Measurements from ENCODE around the gene TTC24.

DNA sequence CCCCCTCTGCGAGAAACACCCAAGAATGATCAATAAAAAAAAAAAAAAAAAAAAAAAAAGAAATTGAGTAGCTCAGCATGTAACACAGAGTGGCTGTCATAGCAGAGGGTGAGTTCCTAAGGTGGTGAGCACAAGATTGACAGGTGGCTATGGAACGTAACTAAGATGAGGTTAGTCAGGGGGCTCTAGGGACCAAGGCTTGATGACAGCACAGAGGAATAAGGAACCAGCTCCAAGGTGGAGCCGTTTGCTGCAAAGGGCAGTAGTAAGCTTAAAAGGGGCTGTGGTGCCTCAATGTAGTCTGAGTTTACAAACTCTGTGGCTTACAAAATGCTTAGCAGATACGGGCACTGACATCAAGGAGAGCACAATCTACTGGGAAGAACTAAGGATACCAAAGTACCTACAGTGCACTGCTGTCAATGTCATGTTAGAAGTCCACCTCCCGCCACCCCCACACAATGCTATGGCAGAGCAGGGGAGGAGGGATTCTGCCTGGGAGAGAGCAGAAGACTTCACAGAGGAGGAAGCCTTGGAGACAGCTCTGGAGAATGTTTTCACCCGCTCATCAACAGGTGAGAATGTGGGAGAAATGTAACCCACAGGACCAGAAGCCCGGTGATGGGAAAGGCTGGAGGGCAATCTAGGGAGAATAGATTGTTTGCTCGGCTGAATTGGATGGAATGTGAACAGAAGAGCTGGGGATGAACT, 20.3 kb upstream of the TTC24 start:
- TF ChIP-seq, protein P1, sequence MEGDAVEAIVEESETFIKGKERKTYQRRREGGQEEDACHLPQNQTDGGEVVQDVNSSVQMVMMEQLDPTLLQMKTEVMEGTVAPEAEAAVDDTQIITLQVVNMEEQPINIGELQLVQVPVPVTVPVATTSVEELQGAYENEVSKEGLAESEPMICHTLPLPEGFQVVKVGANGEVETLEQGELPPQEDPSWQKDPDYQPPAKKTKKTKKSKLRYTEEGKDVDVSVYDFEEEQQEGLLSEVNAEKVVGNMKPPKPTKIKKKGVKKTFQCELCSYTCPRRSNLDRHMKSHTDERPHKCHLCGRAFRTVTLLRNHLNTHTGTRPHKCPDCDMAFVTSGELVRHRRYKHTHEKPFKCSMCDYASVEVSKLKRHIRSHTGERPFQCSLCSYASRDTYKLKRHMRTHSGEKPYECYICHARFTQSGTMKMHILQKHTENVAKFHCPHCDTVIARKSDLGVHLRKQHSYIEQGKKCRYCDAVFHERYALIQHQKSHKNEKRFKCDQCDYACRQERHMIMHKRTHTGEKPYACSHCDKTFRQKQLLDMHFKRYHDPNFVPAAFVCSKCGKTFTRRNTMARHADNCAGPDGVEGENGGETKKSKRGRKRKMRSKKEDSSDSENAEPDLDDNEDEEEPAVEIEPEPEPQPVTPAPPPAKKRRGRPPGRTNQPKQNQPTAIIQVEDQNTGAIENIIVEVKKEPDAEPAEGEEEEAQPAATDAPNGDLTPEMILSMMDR (conservative IDR thresholded peaks at IDR 0.05), result no peak
- TF ChIP-seq ZFX (IDR thresholded peaks at IDR 0.05), result no peak
